Measurements from ENCODE around the gene RPS15A. TPM values are rescaled to one million over a fixed set of nuclear protein-coding genes. Genes with fewer than 3 reads are reported as not detected.
A peak's percentile ranks its signal among the peaks of the same experiment; 100 is the strongest.

RPS15A gene
- 1,000 TPM for total RNA-seq

- DNase-seq (ENCODE audit: low spot score) (peak; percentile 95), ATAC-seq (peak; percentile 100)
- intact Hi-C loops (cut with DNase I), result no loop called here
Observed at GRCh38 chr16:18789850-18790706, at the start of gene RPS15A. Gene RPS15A (minus strand): TSS chr16:18790334. CDS start chr16:18789113, 1,221 bp downstream.

- no peak for ATAC-seq
- intact Hi-C loops (cut with DNase I), result no loop called here
- no peak for DNase-seq (ENCODE audit: low spot score)
Observed at GRCh38 chr16:18839555-18839954, 49.4 kb upstream of the RPS15A start.

DNA sequence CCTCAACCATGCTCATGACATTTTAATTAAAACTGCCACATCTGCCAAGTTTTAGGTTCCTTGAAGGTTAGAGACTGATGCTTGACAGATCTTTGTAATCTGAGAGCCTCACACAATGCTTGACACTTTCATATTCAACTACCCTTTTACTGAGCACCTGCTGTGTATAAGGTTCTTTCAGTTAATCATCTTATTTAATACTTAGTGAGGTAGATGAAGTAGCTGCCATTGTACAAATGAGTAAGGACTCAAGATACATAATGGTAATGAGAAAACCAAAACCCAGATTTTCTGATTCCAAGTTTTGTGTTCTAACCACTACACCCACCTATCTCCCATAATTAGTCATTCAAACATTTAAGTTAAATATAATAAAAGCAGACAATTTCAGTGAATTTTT, 46.6 kb upstream of the RPS15A start:
- intact Hi-C loops (cut with DNase I), result no loop called here
- no peak for ATAC-seq
- DNase-seq (ENCODE audit: low spot score), result no peak

DNA sequence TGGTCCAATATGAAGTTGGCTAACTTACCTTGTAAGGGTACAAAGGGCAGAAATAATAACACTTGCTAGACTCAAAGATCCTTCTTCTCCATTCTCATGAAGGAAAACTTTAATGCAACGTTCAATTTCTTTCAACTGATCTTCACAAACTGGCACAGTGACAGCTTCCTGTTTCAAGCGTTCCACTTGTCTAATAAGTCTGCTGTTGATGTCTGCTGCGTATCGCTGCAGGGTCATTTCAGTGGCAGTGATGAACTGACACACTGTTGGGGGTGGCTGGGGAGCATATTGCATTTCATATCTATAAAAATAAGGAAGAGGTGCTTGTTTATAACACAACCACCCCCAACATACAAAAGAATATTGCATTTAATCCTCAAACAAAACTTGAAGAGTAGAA, 44.7 kb upstream of the RPS15A start:
- intact Hi-C loops (cut with DNase I), result no loop called here
- DNase-seq (ENCODE audit: low spot score), result no peak
- ATAC-seq, result no peak

DNA sequence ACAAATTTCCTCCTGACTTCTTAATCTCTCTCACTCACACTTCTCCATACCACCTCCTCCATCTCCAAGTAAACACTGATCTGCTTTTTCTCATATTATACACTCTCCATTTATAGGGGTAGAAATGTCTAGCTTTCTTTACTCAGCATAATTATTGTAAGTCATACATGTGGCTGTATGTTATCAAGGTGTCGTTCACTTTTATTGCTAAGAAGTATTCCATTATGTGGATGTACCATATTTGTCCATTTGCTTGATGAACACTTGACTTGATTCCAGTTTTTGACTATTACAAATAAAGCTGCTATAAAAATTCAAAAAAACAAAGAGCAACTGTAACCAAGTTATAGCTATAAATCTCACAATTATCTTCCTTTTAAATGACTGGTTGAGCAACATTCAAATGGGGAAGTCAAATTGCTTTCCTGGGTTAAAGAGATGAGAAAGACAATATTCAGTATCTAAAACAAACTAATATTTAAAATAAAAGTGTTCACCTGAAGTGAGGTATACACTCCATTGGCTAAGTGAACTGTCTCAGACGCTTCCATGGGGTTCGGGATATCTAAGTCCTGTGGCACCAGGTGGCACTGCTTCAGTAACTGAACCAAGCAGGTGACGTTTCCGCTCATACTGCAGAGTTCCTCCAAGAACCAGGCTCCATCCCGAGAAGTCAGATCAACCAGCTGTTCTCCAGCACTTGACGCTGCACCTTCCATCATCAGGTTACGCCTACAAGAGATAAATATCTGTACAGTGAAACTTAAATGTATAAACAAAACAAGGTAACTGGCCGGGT, 43.8 kb upstream of the RPS15A start:
- ATAC-seq, result no peak
- intact Hi-C loops (cut with DNase I), result no loop called here
- DNase-seq (ENCODE audit: low spot score), result no peak

GRCh38 chr16:18832613-18833012, 42.5 kb upstream of the RPS15A start:
- intact Hi-C loops (cut with DNase I), result no loop called here
- DNase-seq (ENCODE audit: low spot score), result no peak
- ATAC-seq, result no peak

GRCh38 chr16:18832006-18832405, 41.9 kb upstream of the RPS15A start:
- no peak for DNase-seq (ENCODE audit: low spot score)
- intact Hi-C loops (cut with DNase I), result no loop called here
- no peak for ATAC-seq

GRCh38 chr16:18829251-18829650, 39.1 kb upstream of the RPS15A start:
- no peak for DNase-seq (ENCODE audit: low spot score)
- intact Hi-C loops (cut with DNase I), result no loop called here
- no peak for ATAC-seq

DNA sequence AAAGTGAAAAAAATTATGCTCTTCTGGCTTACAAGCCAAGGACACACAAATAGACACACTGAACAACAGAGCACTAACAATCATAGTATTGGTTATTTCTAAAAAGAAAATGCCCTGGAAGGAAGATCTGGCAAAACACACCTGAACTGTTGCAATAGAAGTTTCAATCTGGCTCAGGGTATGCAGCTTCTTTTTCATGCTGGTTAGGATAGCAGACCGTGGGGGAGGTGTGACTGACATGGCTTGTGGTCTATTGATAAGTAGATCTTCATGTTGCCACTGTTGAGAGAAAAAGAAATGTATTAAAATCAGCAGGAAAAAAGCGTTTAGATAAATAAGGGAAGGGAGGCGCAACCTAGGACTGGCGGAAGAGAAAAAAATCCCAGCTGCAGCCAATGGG, 37.8 kb upstream of the RPS15A start:
- ATAC-seq (no peak), DNase-seq (ENCODE audit: low spot score) (no peak)
- intact Hi-C loops (cut with DNase I), result no loop called here

GRCh38 chr16:18816286-18816685, 26.2 kb upstream of the RPS15A start:
- intact Hi-C loops (cut with DNase I), result loop anchor here (10.0 kb wide), 1 partner anchor 939 kb away; no protein-coding TSS in a partner anchor
- ATAC-seq (no peak), DNase-seq (ENCODE audit: low spot score) (no peak)

DNA sequence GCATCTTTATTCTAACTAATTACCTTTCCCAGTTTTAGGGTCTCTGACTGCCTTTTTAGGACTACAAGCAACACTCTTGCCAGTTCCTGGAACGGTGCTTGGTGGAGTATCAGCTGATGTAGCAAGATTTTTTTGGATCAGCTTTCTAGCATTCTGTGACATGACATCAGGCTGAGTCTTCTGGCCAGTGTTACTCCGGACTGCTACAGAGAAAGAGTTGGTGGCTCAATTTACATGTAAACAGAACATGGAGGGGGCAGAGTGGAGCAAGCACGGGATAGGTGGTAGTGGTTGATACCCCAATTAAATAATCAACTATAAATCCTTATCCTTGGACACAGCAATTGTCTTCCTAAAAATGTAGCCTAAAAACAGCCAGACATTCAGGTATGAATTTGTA, 21.8 kb upstream of the RPS15A start:
- intact Hi-C loops (cut with DNase I), result loop anchor here (10.0 kb wide), 1 partner anchor 943 kb away; no protein-coding TSS in a partner anchor
- no peak for ATAC-seq

GRCh38 chr16:18809165-18809564, 19.0 kb upstream of the RPS15A start:
- DNase-seq (ENCODE audit: low spot score), result no peak
- no peak for ATAC-seq
- intact Hi-C loops (cut with DNase I), result no loop called here

More for the DNA sequence above, 21.8 kb upstream of the RPS15A start:
- DNase-seq (ENCODE audit: low spot score), result no peak

- intact Hi-C loops (cut with DNase I), result no loop called here
- ATAC-seq, result no peak
- DNase-seq (ENCODE audit: low spot score), result no peak
Observed at GRCh38 chr16:18805257-18805773, 15.2 kb upstream of the RPS15A start.

GRCh38 chr16:18804540-18804939, 14.4 kb upstream of the RPS15A start:
- no peak for ATAC-seq
- no peak for DNase-seq (ENCODE audit: low spot score)
- intact Hi-C loops (cut with DNase I), result no loop called here

- intact Hi-C loops (cut with DNase I), result no loop called here
- no peak for ATAC-seq
- no peak for DNase-seq (ENCODE audit: low spot score)
Observed at GRCh38 chr16:18803569-18804462, 13.7 kb upstream of the RPS15A start.

GRCh38 chr16:18802767-18803343, 12.7 kb upstream of the RPS15A start:
- intact Hi-C loops (cut with DNase I), result no loop called here

GRCh38 chr16:18801145-18801972, 11.2 kb upstream of the RPS15A start, which contains the start of gene ARL6IP1:
Gene ARL6IP1 (minus strand): TSS chr16:18801549. CDS start chr16:18801466, 83 bp downstream.
- intact Hi-C loops (cut with DNase I), result no loop called here
- ATAC-seq (peak; percentile 100), DNase-seq (ENCODE audit: low spot score) (peak; percentile 99)

More at GRCh38 chr16:18802767-18803343, 12.7 kb upstream of the RPS15A start:
- no peak for ATAC-seq
- no peak for DNase-seq (ENCODE audit: low spot score)

DNA sequence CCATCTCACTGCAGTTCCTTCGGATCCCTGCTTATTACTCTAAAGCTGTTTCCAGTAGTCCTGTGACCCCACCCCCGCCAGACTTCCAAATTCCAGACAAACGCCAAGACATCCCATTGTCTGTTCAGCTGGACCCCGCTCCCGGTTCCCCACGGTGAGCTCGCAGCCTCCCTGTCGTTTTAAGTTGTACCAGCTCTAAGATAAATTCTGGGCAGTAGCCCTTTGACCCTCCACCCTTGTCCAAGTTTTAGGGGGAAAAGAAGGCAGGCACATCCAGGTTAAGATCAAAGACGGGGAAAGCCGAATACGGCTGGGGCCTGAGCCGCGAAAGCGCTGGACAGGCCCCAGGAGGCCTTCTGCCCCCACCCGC, 10.6 kb upstream of the RPS15A start:
- ATAC-seq (no peak), DNase-seq (ENCODE audit: low spot score) (no peak)
- intact Hi-C loops (cut with DNase I), result no loop called here

Data from sciatic nerve (tissue), 2 donors.